GM18861 (cell line): ENCODE results near the gene DRAXIN.
"Not testable (repeated sequence)": the region's sequence is repeated elsewhere in the genome, so short reads cannot be mapped to it uniquely, and the experiment has no call there.

ENCODE experiments used
- ATAC-seq: cut with Tn5 transposase; IDR thresholded peaks from one replicate; pipeline ENCODE4 v1.9.1; 2021; ENCODE audit not compliant: unreplicated experiment

The DRAXIN gene

DNA sequence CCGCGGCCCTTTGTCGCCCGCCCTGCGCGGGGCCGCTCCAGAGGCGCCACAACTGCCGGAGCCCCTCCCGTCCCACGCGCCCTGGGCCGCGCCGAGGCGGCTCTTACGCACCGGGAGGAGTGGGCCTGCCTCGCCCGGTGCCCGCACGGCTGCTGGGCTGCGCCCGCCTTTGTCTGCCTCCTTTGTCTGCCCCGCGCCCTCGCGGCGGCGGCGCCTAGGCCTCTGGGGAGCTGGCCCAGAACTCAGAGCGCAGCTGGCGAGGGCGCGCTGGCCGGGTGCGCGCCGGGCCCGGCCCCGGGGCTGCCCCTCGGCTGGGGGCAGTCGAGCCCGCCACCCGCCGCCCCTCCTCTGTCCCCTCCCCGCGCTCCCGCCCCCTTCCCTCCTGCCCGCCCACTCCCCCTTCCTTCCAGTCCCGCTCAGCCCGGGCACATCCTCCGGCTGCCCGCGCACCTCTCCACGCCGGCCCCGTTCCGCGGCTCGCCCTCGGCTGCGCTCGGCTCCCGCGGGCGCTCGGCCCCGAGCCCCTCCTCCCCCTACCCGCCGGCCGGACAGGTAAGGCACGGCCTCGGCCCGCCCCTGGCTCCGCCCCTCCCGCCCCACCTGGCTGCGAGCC, at the start of gene DRAXIN:
TSS of gene DRAXIN (plus strand) at position 409 of the 613 bp plus-strand sequence. CDS start 14,549 bp downstream, outside the sequence.
- ATAC-seq: no peak

GRCh38 chr1:11641776-11642305, 49.7 kb upstream of the DRAXIN start:
- no peak for ATAC-seq

GRCh38 chr1:11642418-11643017, 49.0 kb upstream of the DRAXIN start:
- ATAC-seq: not testable (repeated sequence)

DNA sequence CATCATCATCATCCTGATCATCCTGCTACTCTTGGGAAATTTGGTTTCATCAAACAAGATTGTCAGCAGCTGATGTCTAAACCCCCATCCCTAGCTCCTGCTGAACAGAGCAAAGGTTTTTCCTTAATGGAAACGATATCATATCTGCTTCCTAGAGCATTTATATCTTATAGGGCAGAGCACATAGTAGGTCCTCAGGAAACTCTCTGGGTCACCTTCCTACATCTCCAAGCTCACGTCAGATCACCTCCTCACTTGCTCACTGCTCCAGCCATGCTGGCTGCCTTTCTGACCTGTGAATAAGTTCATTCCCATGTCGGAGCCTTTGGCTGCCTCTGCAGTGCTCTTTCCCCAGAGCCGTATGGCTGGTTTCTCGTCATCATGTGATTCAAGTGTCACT, 47.7 kb upstream of the DRAXIN start:
- no peak for ATAC-seq

DNA sequence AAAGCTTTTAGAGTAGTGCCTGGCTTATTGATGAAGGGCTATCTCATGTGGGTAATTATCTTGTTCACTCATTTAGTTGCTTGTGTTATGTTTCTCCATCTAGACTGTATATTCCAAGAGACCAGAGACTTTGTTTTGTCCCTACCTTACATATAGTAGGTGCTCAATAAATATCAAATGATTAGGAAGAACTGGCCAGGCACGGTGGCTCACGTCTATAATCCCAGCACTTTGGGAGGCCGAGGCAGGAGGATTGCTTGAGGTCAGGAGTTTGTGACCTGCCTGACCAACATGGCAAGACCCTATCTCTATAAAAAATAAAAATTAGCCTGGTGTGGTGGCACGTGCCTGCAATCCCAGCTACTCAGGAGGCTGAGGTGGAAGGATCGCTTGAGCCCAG, 46.2 kb upstream of the DRAXIN start:
- no peak for ATAC-seq

- ATAC-seq: no peak
These were observed 45.7 kb upstream of the DRAXIN start for GRCh38 chr1:11645670-11646265.

- no peak for ATAC-seq
These were observed 45.2 kb upstream of the DRAXIN start for GRCh38 chr1:11646317-11646716.

- no peak for ATAC-seq
These were observed 44.2 kb upstream of the DRAXIN start for GRCh38 chr1:11647333-11647732.

- ATAC-seq: no peak
These were observed 43.5 kb upstream of the DRAXIN start for GRCh38 chr1:11648039-11648438.

GRCh38 chr1:11648732-11649158, 42.8 kb upstream of the DRAXIN start:
- no peak for ATAC-seq

GRCh38 chr1:11649237-11649623, 42.3 kb upstream of the DRAXIN start:
- no peak for ATAC-seq

DNA sequence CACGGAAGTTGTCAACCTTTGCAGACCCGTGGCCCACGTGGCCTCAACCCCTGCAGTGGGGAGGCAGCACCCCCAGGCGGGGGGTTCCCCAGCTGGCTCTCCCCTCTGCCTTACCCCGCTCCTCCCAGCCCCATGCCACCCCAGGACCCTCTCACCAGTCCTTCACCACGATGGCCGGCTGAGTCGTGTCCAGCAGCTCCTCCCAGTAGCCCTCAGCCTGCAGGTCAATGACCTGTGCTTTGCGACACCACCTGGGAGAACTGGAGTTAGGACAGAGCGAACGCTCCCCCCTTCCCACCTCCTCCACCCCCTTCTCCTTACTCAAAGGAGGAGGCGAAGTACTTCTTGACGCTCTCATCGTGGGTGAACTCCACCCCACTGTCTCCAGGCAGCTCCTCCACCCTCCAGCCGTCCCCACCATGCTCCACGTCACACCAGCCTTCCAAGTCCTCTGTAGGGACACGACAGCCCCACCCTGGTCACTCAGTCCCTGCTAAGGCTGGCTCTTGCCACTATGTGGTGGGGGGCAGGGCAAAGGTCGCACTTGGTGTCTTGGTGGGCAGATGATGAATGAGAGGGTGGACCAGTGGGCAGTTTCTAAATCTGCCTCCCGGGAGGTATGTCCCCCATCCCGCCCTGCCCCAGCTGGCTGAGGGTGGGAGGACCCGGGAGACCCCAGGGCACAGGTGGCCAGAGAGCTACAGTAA, 41.7 kb upstream of the DRAXIN start:
- no peak for ATAC-seq

- ATAC-seq: no peak
These were observed 41.0 kb upstream of the DRAXIN start for GRCh38 chr1:11650331-11650991.

DNA sequence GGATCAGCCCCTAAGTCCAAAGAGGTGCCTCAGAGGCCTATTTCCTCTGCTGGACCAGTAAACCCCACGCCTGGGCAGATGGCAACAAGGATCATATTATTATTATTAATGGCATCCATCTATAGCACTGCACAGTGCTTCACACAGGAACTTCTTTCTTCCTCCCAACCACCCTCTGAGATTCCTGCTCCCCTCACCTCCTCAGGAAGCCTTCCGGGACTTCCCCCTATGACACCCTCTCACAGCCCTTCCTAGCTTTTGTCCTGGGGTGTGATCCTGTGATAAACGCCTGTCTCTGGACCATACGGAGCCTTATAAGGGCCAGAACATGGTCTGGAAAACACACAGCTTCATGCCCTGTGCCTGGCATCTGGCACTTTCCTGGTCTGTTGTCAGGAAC, 40.5 kb upstream of the DRAXIN start:
- ATAC-seq: no peak

DNA sequence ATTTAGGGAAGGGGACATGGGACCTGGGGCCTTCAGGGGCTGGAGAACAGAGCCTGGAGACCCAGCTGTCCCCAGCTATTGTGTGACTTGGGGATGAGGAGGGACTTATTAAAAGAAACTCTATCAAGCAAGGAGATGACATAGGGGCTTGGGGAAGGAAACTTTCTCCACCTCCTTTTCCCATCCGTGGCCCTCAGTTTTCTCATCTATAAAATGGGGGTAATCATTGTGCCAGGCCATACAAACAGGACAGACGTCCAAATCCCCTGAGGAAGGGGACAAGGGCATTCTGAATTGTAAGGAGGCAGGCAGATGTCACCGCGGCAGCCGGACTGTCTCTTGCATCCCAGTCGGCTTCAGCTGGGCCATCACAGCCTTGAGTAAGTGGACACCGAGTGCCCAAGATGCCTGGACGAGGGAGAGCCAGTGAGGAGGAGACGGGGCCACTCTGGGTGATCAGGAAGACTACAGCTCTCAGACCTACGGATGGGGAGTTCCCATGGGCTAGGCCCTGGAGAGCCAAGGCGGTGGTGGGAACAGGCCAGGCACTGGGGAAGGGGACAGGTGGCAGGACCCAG, 39.2 kb upstream of the DRAXIN start:
- no peak for ATAC-seq

- ATAC-seq: no peak
These were observed 38.2 kb upstream of the DRAXIN start for GRCh38 chr1:11653101-11653860.

DNA sequence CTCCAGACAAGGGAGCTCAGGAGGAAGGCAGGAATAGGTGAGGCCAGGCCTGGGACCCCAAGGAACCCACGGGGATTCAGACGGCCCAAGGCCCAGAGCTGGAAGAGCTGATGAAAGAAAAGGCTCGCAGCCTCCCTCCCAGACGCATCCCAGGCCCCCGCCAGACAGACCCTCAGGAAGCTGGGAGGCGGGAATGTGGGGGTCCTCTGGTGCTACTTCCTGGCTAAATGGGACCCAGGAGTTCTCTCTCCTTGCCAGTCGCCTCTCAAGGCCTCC, 37.7 kb upstream of the DRAXIN start:
- no peak for ATAC-seq

DNA sequence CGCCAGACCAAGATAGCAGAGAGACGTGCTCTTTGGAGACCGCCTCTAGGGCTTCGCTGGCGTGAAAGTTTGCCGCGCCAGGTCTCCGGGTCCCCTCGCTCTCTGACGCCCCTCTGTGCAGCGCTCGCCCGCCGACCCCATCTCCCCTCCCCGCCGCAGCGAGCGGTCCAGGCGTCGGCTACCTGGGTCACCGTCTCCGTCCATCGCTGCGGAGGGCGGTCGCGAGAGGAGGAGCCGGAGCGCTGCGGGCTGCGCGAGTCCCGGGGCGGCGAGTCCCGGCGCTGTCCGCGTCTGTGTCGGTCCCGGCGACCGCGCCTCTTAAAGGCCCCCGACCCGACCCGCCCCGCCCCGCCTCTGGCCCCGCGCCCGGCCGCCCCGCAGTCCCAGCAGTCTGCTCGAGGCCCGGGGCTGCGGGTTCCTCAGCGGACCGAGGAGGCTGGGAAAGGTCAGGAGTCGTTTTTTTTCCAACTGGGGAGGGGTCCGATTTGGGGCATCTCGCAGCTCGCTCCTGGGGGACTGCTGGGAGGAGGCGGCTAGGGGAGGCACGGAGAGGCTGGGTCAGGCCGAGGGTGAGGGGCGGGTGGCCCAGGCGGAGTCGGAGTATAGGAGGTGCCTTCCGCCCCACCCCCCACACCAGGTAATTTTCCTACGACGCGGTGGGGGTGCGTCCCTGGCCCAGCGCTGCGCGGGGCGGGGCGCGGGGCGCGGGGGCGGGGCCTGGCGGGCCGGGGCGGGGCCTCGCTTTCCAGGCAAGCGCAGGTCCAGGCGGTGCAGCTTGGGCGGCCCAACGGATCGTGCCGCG, 37.2 kb upstream of the DRAXIN start, which contains the start of the genes FBXO2 and FBXO44:
TSS of gene FBXO2 (minus strand) at position 293 of the 802 bp plus-strand sequence. CDS start at position 204, 89 bp downstream.
TSS of gene FBXO44 (plus strand) at position 741 of the 802 bp plus-strand sequence. CDS start 959 bp downstream, outside the sequence.
- ATAC-seq: no peak
